Endometrial microvascular endothelial cells (primary cell): ENCODE measurements around the gene PSG1. TPM values are rescaled to one million over a fixed set of nuclear protein-coding genes. Genes with fewer than 3 reads are reported as not detected.
"Not testable (repeated sequence)": the region's sequence is repeated elsewhere in the genome, so short reads cannot be mapped to it uniquely, and the experiment has no call there.

Experiments used
- in situ Hi-C: cut with HindIII; loops from 2 replicates; pipeline ENCODE4 v1.10.0; 2017; ENCODE audit warnings: low sequenced_read_pairs, low pct_unique_long_range_greater_than_20kb; ENCODE audit errors: inconsistent ontology term
- total RNA-seq: library from RNA; depleted of rRNA; stranded (reverse); fragments of >200 nt; gene quantifications from one replicate; pipeline ENCODE4 v1.2.3, GENCODE V29; 2015; ENCODE audit errors: inconsistent ontology term

Gene PSG1
- total RNA-seq, 1 donor from 2014 or later, result 1.4 TPM

- in situ Hi-C loops, result not testable (repeated sequence)
Measured at GRCh38 chr19:42832746-42833442, 46.6 kb downstream of the PSG1 start.

- in situ Hi-C loops, result not testable (repeated sequence)
Measured at GRCh38 chr19:42832023-42832680, 47.4 kb downstream of the PSG1 start.

- in situ Hi-C loops, result no loop called here
Measured at GRCh38 chr19:42831221-42832019, 48.1 kb downstream of the PSG1 start.

GRCh38 chr19:42821306-42821977 is 58.1 kb downstream of the PSG1 start:
- in situ Hi-C loops, result not testable (repeated sequence)

- in situ Hi-C loops, result not testable (repeated sequence)
Measured at GRCh38 chr19:42819960-42820650, 59.4 kb downstream of the PSG1 start.

- in situ Hi-C loops, result no loop called here
Measured at GRCh38 chr19:42816894-42817293, 62.6 kb downstream of the PSG1 start.

Other genes starting within 250 kb of the PSG1 start
- gene PSG3, start 139.2 kb downstream of the PSG1 start, total RNA-seq, result 0.28 TPM
- gene PSG8, start 114.0 kb downstream of the PSG1 start, total RNA-seq, result not detected
- gene PSG6, start 38.2 kb upstream of the PSG1 start, total RNA-seq, result not detected
- not detected for gene PSG7, start 57.5 kb upstream of the PSG1 start, total RNA-seq
- not detected for gene PSG11, start 146.8 kb upstream of the PSG1 start, total RNA-seq
- gene PSG2, start 203.0 kb upstream of the PSG1 start, total RNA-seq, result not detected